ENCODE data around the gene SCUBE1.

- TF ChIP-seq CTCF (IDR thresholded peaks at IDR 0.05) (no peak), POLR2A (IDR thresholded peaks at IDR 0.05) (no peak)
These were observed 185.2 kb downstream of the SCUBE1 start for GRCh38 chr22:43157874-43158546.

Measured in thyroid gland (tissue), 4 donors.